ENCODE results near the gene TMEM82. TPM values are rescaled to one million over a fixed set of nuclear protein-coding genes. Genes with fewer than 3 reads are reported as not detected.

Gene TMEM82
- total and polyA plus RNA-seq, 9 of the 15 experiments (the other 6 are each of a cell fraction or from before 2014, with no cell fraction given), result not detected

DNA sequence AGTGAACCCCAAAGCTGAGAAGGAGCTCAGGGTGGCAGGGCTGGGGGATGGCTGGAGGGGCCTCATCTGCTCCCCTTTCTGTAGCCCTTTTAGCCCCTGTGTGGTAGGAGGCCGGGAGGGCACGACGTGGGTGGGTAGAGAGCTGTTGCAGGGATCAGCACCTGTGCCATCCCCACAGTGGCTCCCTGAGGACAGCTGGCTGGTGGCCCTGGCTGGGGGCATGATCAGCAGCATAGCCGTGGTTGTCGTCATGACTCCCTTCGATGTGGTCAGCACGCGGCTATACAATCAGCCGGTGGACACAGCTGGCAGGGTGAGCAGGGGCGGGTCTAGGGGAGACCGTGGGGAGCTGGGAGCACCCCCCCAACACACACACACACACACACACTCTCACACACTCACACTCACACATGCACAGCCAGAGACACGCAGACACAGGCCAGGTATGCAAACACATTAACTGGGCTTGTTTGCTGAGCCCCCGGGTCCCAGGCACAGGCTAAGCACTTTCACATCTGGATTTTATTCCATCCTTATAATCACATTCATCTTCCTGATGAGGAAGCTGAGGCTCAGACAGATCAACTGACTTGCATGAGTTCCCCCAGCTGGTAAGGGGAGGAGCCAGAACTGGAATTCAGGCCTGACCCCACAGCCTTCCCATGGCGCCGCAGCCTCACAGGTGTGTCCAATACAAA, 3.7 kb upstream of the TMEM82 start:
- no peak for TF ChIP-seq STAT5B (CRISPR knock-in tag; IDR thresholded peaks at IDR 0.05)
- TF ChIP-seq, protein P1, sequence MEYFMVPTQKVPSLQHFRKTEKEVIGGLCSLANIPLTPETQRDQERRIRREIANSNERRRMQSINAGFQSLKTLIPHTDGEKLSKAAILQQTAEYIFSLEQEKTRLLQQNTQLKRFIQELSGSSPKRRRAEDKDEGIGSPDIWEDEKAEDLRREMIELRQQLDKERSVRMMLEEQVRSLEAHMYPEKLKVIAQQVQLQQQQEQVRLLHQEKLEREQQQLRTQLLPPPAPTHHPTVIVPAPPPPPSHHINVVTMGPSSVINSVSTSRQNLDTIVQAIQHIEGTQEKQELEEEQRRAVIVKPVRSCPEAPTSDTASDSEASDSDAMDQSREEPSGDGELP (CRISPR knock-in tag; IDR thresholded peaks at IDR 0.05; ENCODE audit: borderline replicate concordance), result peak; percentile 28; the same call in 1 of the 2 replicates
- no TSS peak for BruUV-seq (replicated peaks)
- no peaks in the 10 kb centered on the region for H3K27me3 ChIP-seq (ENCODE audit: control insufficient read depth in 2 of 2, insufficient read depth in 2 of 2, low read length in 2 of 2)
- peaks cover 13% of the 10 kb centered on the region; the same call in 1 of the 3 replicates for H3K36me3 ChIP-seq (ENCODE audit: control insufficient read depth, insufficient read depth, low read length)
- ChIA-PET POLR2A (interaction anchor here (0.6 to 2.2 kb wide), 3 partner anchors 11 to 57 kb away, joined by 3 to 8 read pairs (median 3); no protein-coding TSS in a partner anchor), CTCF (ENCODE audit: low intra/inter-chr PET ratio) (no interaction called here)
- intact Hi-C loops (cut with micrococcal nuclease) (no loop called here), in situ Hi-C loops (cut with MboI) (no loop called here)
- H3K9me1 ChIP-seq (ENCODE audit: control insufficient read depth, insufficient read depth, low read length), result no peaks in the 10 kb centered on the region
- H3K4me3 ChIP-seq, result no peak overlapping the region
- H3K9me3 ChIP-seq (replicated peaks; ENCODE audit: control insufficient read depth, insufficient read depth, low read depth, low read length), result no peaks in the 10 kb centered on the region
- ATAC-seq, result no peak
- no peak overlapping the region for H3K4me2 ChIP-seq (ENCODE audit: insufficient read depth, low read length)
- peaks cover 3 to 70% of the 10 kb centered on the region in 2 experiments; a peak in 4 of 5 replicates for H3K4me1 ChIP-seq (replicated peaks in 1 of 2; ENCODE audit: control insufficient read depth in 2 of 2, insufficient read depth in 2 of 2, low read length in 2 of 2)
- H3K27ac ChIP-seq (ENCODE audit: extremely low read depth, low read depth, low read length), result no peak overlapping the region
- FAIRE-seq, result no peak
- H2AFZ ChIP-seq (ENCODE audit: low read depth, low read length), result no peak overlapping the region
- H3K79me2 ChIP-seq (ENCODE audit: control insufficient read depth, insufficient read depth, low read length), result no peaks in the 10 kb centered on the region
- DNase-seq (ENCODE audit: extremely low read depth in 1 of 4, low spot score in 3 of 4), result no peak
- H4K20me1 ChIP-seq (replicated peaks; ENCODE audit: control insufficient read depth, insufficient read depth, low read length), result no peaks in the 10 kb centered on the region; the same call in none of the 2 replicates
- H3K9ac ChIP-seq (ENCODE audit: insufficient read depth in 1 of 2, low read depth in 2 of 2, low read length in 2 of 2), result peak overlapping the region in 1 of 2 experiments; percentile 57; a peak in 1 of 4 replicates
- 54% methylated on average over 15 of the region's 15 CpGs for WGBS (ENCODE audit: insufficient coverage, low coverage, missing lambda C conversion rate)

DNA sequence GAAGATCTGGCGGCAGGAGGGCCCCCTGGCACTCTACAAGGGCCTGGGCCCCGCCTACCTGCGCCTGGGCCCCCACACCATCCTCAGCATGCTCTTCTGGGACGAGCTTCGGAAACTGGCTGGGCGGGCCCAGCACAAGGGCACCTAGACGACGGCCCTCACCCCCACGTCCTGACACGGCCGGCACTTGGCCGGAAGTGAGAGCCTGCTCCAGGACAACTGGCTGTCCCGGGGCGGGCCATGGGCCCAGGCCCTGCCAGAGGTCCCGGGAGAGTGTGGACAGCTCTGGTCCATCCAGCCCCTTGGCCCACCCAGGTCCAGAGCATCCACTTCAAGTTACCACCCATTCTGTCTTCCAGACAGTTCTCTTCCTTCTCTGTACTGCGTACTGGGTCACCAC, 3.0 kb upstream of the TMEM82 start:
- no peak overlapping the region for H3K4me3 ChIP-seq
- ChIA-PET CTCF (ENCODE audit: low intra/inter-chr PET ratio) (no interaction called here), POLR2A (interaction anchor here (0.6 to 2.2 kb wide), 4 partner anchors 10 to 439 kb away, joined by 3 to 8 read pairs (median 4); no protein-coding TSS in a partner anchor)
- H3K79me2 ChIP-seq (ENCODE audit: control insufficient read depth, insufficient read depth, low read length), result no peaks in the 10 kb centered on the region
- no peaks in the 10 kb centered on the region for H3K9me1 ChIP-seq (ENCODE audit: control insufficient read depth, insufficient read depth, low read length)
- in situ Hi-C loops (cut with MboI) (no loop called here), intact Hi-C loops (cut with micrococcal nuclease) (no loop called here)
- FAIRE-seq (no peak), DNase-seq (ENCODE audit: extremely low read depth in 1 of 4, low spot score in 3 of 4) (no peak), ATAC-seq (no peak)
- no TSS peak for BruUV-seq (replicated peaks)
- no peak overlapping the region for H3K27ac ChIP-seq (ENCODE audit: extremely low read depth, low read depth, low read length)
- H3K9ac ChIP-seq (ENCODE audit: insufficient read depth in 1 of 2, low read depth in 2 of 2, low read length in 2 of 2), result no peak overlapping the region; a peak in 1 of 4 replicates
- 67% methylated on average over 10 of the region's 16 CpGs for WGBS (ENCODE audit: insufficient coverage, low coverage, missing lambda C conversion rate)
- peaks cover 3 to 69% of the 10 kb centered on the region in 2 experiments; a peak in 4 of 5 replicates for H3K4me1 ChIP-seq (replicated peaks in 1 of 2; ENCODE audit: control insufficient read depth in 2 of 2, insufficient read depth in 2 of 2, low read length in 2 of 2)
- H3K27me3 ChIP-seq (ENCODE audit: control insufficient read depth in 2 of 2, insufficient read depth in 2 of 2, low read length in 2 of 2), result no peaks in the 10 kb centered on the region
- H3K36me3 ChIP-seq (ENCODE audit: control insufficient read depth, insufficient read depth, low read length), result peaks cover 6% of the 10 kb centered on the region; the same call in 1 of the 3 replicates
- H4K20me1 ChIP-seq (replicated peaks; ENCODE audit: control insufficient read depth, insufficient read depth, low read length), result no peaks in the 10 kb centered on the region; the same call in none of the 2 replicates
- H2AFZ ChIP-seq (ENCODE audit: low read depth, low read length), result no peak overlapping the region
- TF ChIP-seq ZNF121 (CRISPR knock-in tag; conservative IDR thresholded peaks at IDR 0.05), result no peak
- no peak for TF ChIP-seq FUS (optimal IDR thresholded peaks at IDR 0.05; ENCODE audit: low read depth, low read length)
- no peak for TF ChIP-seq ZNF143 (CRISPR knock-in tag; IDR thresholded peaks at IDR 0.05)
- no peak for TF ChIP-seq TBL1XR1 (IDR thresholded peaks at IDR 0.05; ENCODE audit: low read length in 2 of 2)
- TF ChIP-seq MEF2A (IDR thresholded peaks at IDR 0.05; ENCODE audit: control insufficient read depth, low read depth, low read length), result no peak
- TF ChIP-seq NR2F6 (CRISPR knock-in tag; IDR thresholded peaks at IDR 0.05), result no peak
- TF ChIP-seq, protein P2, sequence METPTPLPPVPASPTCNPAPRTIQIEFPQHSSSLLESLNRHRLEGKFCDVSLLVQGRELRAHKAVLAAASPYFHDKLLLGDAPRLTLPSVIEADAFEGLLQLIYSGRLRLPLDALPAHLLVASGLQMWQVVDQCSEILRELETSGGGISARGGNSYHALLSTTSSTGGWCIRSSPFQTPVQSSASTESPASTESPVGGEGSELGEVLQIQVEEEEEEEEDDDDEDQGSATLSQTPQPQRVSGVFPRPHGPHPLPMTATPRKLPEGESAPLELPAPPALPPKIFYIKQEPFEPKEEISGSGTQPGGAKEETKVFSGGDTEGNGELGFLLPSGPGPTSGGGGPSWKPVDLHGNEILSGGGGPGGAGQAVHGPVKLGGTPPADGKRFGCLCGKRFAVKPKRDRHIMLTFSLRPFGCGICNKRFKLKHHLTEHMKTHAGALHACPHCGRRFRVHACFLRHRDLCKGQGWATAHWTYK (CRISPR knock-in tag; IDR thresholded peaks at IDR 0.05), result no peak
- no peaks in the 10 kb centered on the region for H3K9me3 ChIP-seq (replicated peaks; ENCODE audit: control insufficient read depth, insufficient read depth, low read depth, low read length)
- H3K4me2 ChIP-seq (ENCODE audit: insufficient read depth, low read length), result no peak overlapping the region
